HepG2 (cell line): ENCODE measurements around the gene SULT1E1. TPM values are rescaled to one million over a fixed set of nuclear protein-coding genes. Genes with fewer than 3 reads are reported as not detected.

ENCODE experiments used
- ATAC-seq: fragments of 200-7000 bp; cut with Tn5 transposase; 3 replicates; pipeline ENCODE4 v1.9.1; 2020; ENCODE audit warnings: mild to moderate bottlenecking, moderate library complexity
- BruUV-seq: library from RNA; stranded (reverse); fragments of 400-500 nt; replicated peaks from 2 replicates; lab custom pipeline; 2021; lab: Mats Ljungman, UMichigan
- CTCF ChIA-PET: fragments of 300-600 bp; formaldehyde crosslinking; extraction: SDS; loops from one replicate; lab custom pipeline; 2021; ENCODE audit warnings: low total read pairs, inconsistent platforms, low intra/inter-chr PET ratio; lab: Yijun Ruan, JAX
- POLR2A ChIA-PET: fragments of 350-600 bp; sonication (Branson Sonifier 250); formaldehyde crosslinking; loops from one replicate; lab custom pipeline; 2020; ENCODE audit warnings: antibody characterized with exemption, inconsistent platforms; lab: Yijun Ruan, JAX
- DNase-seq: peaks from one replicate; pipeline ENCODE4 v3.0.0-alpha.2; 2015; ENCODE audit warnings: low spot score
- FAIRE-seq: peaks from 3 replicates; lab custom pipeline; 2011; peaks lifted over from hg19 to GRCh38; lab: Jason Lieb, UNC
- H2AFZ ChIP-seq: one replicate; pipeline ENCODE4 v1.6.1; 2011; ENCODE audit warnings: low read length, inconsistent platforms
- H3K27ac ChIP-seq: fragments of 300-600 bp; 3 replicates; pipeline ENCODE4 v1.8.0; 2011; ENCODE audit warnings: mixed run types, mild to moderate bottlenecking, mixed read lengths, low read length, inconsistent platforms; ENCODE audit not compliant: insufficient read depth; ENCODE audit errors: extremely low read length
- H3K27me3 ChIP-seq, 2 experiments: fragments of 200-600 bp in 1 of 2; 2 replicates in 1 of 2; 3 replicates in 1 of 2; pipeline versions ENCODE4 v1.6.0 to v1.8.0; 2011; ENCODE audit warnings: low read length in 2 of 2, mild to moderate bottlenecking in 2 of 2, moderate library complexity in 2 of 2, inconsistent platforms in 1 of 2; ENCODE audit not compliant: insufficient read depth in 2 of 2, control insufficient read depth in 1 of 2
- H3K36me3 ChIP-seq, 2 experiments: fragments of 200-600 bp in 1 of 2; replicated peaks in 1 of 2; 2 replicates in 1 of 2; 3 replicates in 1 of 2; pipeline versions ENCODE4 v1.5.1 to v1.8.0; 2011; ENCODE audit warnings: low read length in 2 of 2, inconsistent platforms in 1 of 2; ENCODE audit not compliant: insufficient read depth in 2 of 2, control insufficient read depth in 1 of 2
- H3K4me1 ChIP-seq: 2 replicates; pipeline ENCODE4 v1.5.1; 2012; ENCODE audit warnings: low read length, inconsistent platforms; ENCODE audit not compliant: insufficient read depth
- H3K4me2 ChIP-seq: 2 replicates; pipeline ENCODE4 v1.6.0; 2011; ENCODE audit warnings: low read depth, low read length, inconsistent platforms
- H3K4me3 ChIP-seq, 3 experiments: fragments of 200-600 bp in 1 of 3; sonication (generic), shearing (Covaris generic) in 1 of 3; replicated peaks in 1 of 3; 2 replicates each; pipeline ENCODE4 v1.5.1; 2011 to 2016; ENCODE audit warnings: low read length in 3 of 3, inconsistent platforms in 2 of 3, low read depth in 2 of 3, mild to moderate bottlenecking in 2 of 3, control low read depth in 1 of 3, mixed read lengths in 1 of 3; ENCODE audit not compliant: insufficient read depth in 1 of 3
- H3K79me2 ChIP-seq: one replicate; pipeline ENCODE4 v1.6.1; 2011; ENCODE audit warnings: low read length, inconsistent platforms; ENCODE audit not compliant: insufficient read depth
- H3K9ac ChIP-seq: 2 replicates; pipeline ENCODE4 v1.6.0; 2011; ENCODE audit warnings: mild to moderate bottlenecking, low read depth, low read length, inconsistent platforms; ENCODE audit not compliant: insufficient read depth
- H3K9me3 ChIP-seq: 2 replicates; pipeline ENCODE4 v1.5.1; 2012; ENCODE audit warnings: mild to moderate bottlenecking, low read length
- H4K20me1 ChIP-seq: 2 replicates; pipeline ENCODE4 v1.6.0; 2011; ENCODE audit warnings: inconsistent platforms, mild to moderate bottlenecking, low read length, moderate library complexity; ENCODE audit not compliant: insufficient read depth
- GLI4 ChIP-seq: sonication (generic); formaldehyde crosslinking; IDR thresholded peaks from 2 replicates; pipeline ENCODE4 v1.5.1; 2020; ENCODE audit warnings: missing genetic modification reagents, mild to moderate bottlenecking, moderate library complexity, borderline replicate concordance
- JDP2 ChIP-seq: sonication (generic); formaldehyde crosslinking; IDR thresholded peaks from 2 replicates; pipeline ENCODE4 v1.8.1; 2022; ENCODE audit warnings: missing genetic modification reagents, borderline replicate concordance
- KDM5B ChIP-seq: sonication (generic); formaldehyde crosslinking; IDR thresholded peaks from 2 replicates; pipeline ENCODE4 v1.4.0; 2020; ENCODE audit warnings: missing genetic modification reagents, mild to moderate bottlenecking, borderline replicate concordance
- POGZ ChIP-seq: sonication (generic); formaldehyde crosslinking; IDR thresholded peaks from 2 replicates; pipeline ENCODE4 v1.4.0; 2020; ENCODE audit warnings: mild to moderate bottlenecking, missing genetic modification reagents
- POLR2AphosphoS5 ChIP-seq: IDR thresholded peaks from 2 replicates; pipeline ENCODE4 v1.6.1; 2012; ENCODE audit warnings: low read depth, low read length
- SALL1 ChIP-seq: sonication (generic); formaldehyde crosslinking; IDR thresholded peaks from 2 replicates; pipeline ENCODE4 v1.8.0; 2022; ENCODE audit warnings: mild to moderate bottlenecking, missing genetic modification reagents
- ZNF160 ChIP-seq: sonication (generic); formaldehyde crosslinking; IDR thresholded peaks from 2 replicates; pipeline ENCODE4 v1.8.0; 2022; ENCODE audit warnings: mild to moderate bottlenecking, inconsistent platforms, missing genetic modification reagents
- ZNF337 ChIP-seq: sonication (generic); formaldehyde crosslinking; IDR thresholded peaks from 2 replicates; pipeline ENCODE4 v1.5.1; 2020; ENCODE audit warnings: missing genetic modification reagents, low read depth, mild to moderate bottlenecking, borderline replicate concordance
- WGBS: methylation state at CpG from one replicate; pipeline ENCODE4 v1.1.6; 2017; ENCODE audit warnings: low lambda C conversion rate; 5-methylcytosine and 5-hydroxymethylcytosine counted together
- in situ Hi-C: cut with HindIII; loops from 2 replicates; pipeline ENCODE4 v1.10.0; 2017; ENCODE audit warnings: low pct_unique_long_range_greater_than_20kb; ENCODE audit not compliant: extremely low pct_ligation_motif_present
- intact Hi-C: fragments of 100-400 bp; cut with micrococcal nuclease; formaldehyde crosslinking; loops from one replicate; pipeline ENCODE4 v1.10.0; 2022; ENCODE audit not compliant: unreplicated experiment
- polyA plus RNA-seq, 8 experiments: library from polyadenylated mRNA; depleted of rRNA in 3 of 8; stranded (reverse) in 7 of 8; unstranded in 1 of 8; fragments of >200 nt; fragmentation: Illumina TruSeq in 4 of 8; extraction: Trizol in 4 of 8; gene quantifications; 2 replicates each; pipeline versions ENCODE4 v1.2.1 to v1.2.3, GENCODE V29; 2011 to 2016; ENCODE audit warnings: low read depth in 4 of 8, missing spikeins in 1 of 8, mixed read lengths in 1 of 8; ENCODE audit not compliant: insufficient read depth in 1 of 8
- total RNA-seq, 5 experiments: library from RNA; depleted of rRNA; stranded (reverse); fragments of >200 nt; fragmentation: Illumina TruSeq; extraction: Trizol; gene quantifications; 2 replicates each; pipeline ENCODE4 v1.2.3, GENCODE V29; 2016; ENCODE audit warnings: low read depth in 1 of 5
- TF ChIP-seq, protein P1 (sequence below): IDR thresholded peaks from 2 replicates; pipeline ENCODE4 v1.6.1; 2018; ENCODE audit warnings: missing genetic modification reagents, mild to moderate bottlenecking, missing compliant biosample characterization
- TF ChIP-seq, protein P2 (sequence below): sonication (generic); formaldehyde crosslinking; IDR thresholded peaks from 2 replicates; pipeline ENCODE4 v1.4.0; 2020; ENCODE audit warnings: mild to moderate bottlenecking, low read depth, missing genetic modification reagents
- TF ChIP-seq, protein P3 (sequence below): IDR thresholded peaks from 2 replicates; pipeline ENCODE4 v1.6.1; 2016; ENCODE audit warnings: low read depth
- TF ChIP-seq, protein P4 (sequence below): sonication (generic); formaldehyde crosslinking; IDR thresholded peaks from 2 replicates; pipeline ENCODE4 v1.4.0; 2020; ENCODE audit warnings: mild to moderate bottlenecking, missing genetic modification reagents

Gene SULT1E1
- total and polyA plus RNA-seq, 2 of the 13 experiments (the other 11 are each of a cell fraction or from before 2014, with no cell fraction given): 1.7 to 3.9 TPM

DNA sequence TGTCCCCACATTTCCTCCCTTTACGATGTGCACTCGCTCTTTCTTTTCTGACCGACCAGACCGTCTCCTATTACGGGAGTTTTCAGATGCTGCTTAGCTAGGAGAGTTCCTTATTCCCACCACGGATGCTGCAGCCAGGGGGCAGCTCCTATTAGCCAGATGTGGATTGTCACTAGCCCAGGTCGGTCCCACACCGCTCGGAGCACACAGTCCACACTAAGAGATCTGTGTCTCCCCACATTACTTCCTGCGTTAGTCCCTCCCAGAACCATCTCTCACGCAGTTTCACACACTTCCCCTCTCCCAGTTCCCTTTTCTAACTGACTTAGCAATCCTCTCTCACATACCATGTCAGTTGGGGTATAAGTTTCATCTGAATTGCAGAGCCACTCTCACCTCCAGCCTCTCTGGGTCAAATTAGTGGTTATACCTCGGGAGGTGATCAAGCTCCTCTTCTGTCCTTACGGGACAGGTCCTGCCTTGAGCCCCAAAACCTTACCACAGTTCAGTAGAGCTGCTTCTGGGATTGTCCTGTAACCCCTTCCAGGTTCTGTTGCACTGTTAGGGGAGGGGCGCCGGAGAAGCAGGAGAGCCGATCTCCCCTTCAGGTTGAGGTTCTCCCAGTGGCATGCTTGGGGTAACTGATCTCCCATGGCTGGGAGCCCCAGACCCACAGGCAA lies 28.2 kb downstream of the SULT1E1 start:
- no peak for FAIRE-seq
- ChIA-PET CTCF (interaction anchor here (1.9 kb wide), 1 partner anchor 142 kb away, joined by 6 read pairs; no protein-coding TSS in a partner anchor), POLR2A (interaction anchor here (1.2 to 4.0 kb wide), 5 partner anchors 8 to 350 kb away, joined by 3 to 56 read pairs (median 11); partner anchors contain the start of gene SULT1E1)
- Histone ChIP-seq H3K27me3 (no peaks in the 10 kb centered on the region), H3K27ac (peak overlapping the region; percentile 93), H3K4me1 (peaks cover 83% of the 10 kb centered on the region), H3K79me2 (peaks cover 3% of the 10 kb centered on the region), H3K36me3 (no peaks in the 10 kb centered on the region), H3K9ac (peak overlapping the region; percentile 73), H3K4me2 (peak overlapping the region; percentile 68), H2AFZ (no peak overlapping the region), H3K4me3 (peak overlapping the region in 1 of 3 experiments; percentile 36; a peak in 1 of 6 replicates), H4K20me1 (no peaks in the 10 kb centered on the region), H3K9me3 (peaks cover 5% of the 10 kb centered on the region; the same call in 1 of the 2 replicates)
- peak; percentile 32 for ATAC-seq
- DNase-seq: peak; percentile 6
- BruUV-seq: TSS peak; percentile 80
- intact Hi-C loops: loop anchor here (1.0 to 2.0 kb wide), 3 partner anchors 8 to 351 kb away; no protein-coding TSS in a partner anchor
- 86% methylated on average over 16 of the region's 16 CpGs for WGBS
- in situ Hi-C loops: loop anchor here (5.0 kb wide), 1 partner anchor 351 kb away; no protein-coding TSS in a partner anchor
- TF ChIP-seq KDM5B (CRISPR knock-in tag): peak; percentile 32; the same call in 1 of the 2 replicates
- 0 out of 2 replicates have a peak, but pooled peaks have one; percentile 6 for TF ChIP-seq ZNF160 (CRISPR knock-in tag)
- 0 out of 2 replicates have a peak, but pooled peaks have one; percentile 32 for TF ChIP-seq GLI4
- TF ChIP-seq JDP2: no peak
- TF ChIP-seq ZNF337 (CRISPR knock-in tag): peak; percentile 68; the same call in 1 of the 2 replicates
- TF ChIP-seq POLR2AphosphoS5: peak; percentile 39; the same call in 1 of the 2 replicates
- TF ChIP-seq, protein P1, sequence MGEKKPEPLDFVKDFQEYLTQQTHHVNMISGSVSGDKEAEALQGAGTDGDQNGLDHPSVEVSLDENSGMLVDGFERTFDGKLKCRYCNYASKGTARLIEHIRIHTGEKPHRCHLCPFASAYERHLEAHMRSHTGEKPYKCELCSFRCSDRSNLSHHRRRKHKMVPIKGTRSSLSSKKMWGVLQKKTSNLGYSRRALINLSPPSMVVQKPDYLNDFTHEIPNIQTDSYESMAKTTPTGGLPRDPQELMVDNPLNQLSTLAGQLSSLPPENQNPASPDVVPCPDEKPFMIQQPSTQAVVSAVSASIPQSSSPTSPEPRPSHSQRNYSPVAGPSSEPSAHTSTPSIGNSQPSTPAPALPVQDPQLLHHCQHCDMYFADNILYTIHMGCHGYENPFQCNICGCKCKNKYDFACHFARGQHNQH (CRISPR knock-in tag): 0 out of 2 replicates have a peak, but pooled peaks have one; percentile 24
- TF ChIP-seq, protein P2, sequence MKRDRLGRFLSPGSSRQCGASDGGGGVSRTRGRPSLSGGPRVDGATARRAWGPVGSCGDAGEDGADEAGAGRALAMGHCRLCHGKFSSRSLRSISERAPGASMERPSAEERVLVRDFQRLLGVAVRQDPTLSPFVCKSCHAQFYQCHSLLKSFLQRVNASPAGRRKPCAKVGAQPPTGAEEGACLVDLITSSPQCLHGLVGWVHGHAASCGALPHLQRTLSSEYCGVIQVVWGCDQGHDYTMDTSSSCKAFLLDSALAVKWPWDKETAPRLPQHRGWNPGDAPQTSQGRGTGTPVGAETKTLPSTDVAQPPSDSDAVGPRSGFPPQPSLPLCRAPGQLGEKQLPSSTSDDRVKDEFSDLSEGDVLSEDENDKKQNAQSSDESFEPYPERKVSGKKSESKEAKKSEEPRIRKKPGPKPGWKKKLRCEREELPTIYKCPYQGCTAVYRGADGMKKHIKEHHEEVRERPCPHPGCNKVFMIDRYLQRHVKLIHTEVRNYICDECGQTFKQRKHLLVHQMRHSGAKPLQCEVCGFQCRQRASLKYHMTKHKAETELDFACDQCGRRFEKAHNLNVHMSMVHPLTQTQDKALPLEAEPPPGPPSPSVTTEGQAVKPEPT (CRISPR knock-in tag): no peak
- TF ChIP-seq, protein P3, sequence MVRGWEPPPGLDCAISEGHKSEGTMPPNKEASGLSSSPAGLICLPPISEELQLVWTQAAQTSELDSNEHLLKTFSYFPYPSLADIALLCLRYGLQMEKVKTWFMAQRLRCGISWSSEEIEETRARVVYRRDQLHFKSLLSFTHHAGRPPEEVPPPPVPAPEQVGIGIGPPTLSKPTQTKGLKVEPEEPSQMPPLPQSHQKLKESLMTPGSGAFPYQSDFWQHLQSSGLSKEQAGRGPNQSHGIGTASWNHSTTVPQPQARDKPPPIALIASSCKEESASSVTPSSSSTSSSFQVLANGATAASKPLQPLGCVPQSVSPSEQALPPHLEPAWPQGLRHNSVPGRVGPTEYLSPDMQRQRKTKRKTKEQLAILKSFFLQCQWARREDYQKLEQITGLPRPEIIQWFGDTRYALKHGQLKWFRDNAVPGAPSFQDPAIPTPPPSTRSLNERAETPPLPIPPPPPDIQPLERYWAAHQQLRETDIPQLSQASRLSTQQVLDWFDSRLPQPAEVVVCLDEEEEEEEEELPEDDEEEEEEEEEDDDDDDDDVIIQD (CRISPR knock-in tag): peak; percentile 81; the same call in 1 of the 2 replicates
- TF ChIP-seq, protein P4, sequence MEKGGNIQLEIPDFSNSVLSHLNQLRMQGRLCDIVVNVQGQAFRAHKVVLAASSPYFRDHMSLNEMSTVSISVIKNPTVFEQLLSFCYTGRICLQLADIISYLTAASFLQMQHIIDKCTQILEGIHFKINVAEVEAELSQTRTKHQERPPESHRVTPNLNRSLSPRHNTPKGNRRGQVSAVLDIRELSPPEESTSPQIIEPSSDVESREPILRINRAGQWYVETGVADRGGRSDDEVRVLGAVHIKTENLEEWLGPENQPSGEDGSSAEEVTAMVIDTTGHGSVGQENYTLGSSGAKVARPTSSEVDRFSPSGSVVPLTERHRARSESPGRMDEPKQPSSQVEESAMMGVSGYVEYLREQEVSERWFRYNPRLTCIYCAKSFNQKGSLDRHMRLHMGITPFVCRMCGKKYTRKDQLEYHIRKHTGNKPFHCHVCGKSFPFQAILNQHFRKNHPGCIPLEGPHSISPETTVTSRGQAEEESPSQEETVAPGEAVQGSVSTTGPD (CRISPR knock-in tag): 0 out of 2 replicates have a peak, but pooled peaks have one; percentile 11
- TF ChIP-seq SALL1: peak; percentile 24; the same call in 1 of the 2 replicates
- TF ChIP-seq POGZ (CRISPR knock-in tag): 0 out of 2 replicates have a peak, but pooled peaks have one; percentile 5
